Smooth muscle cell (in vitro differentiated cells): Measurements from ENCODE around the gene FXR2. TPM values are rescaled to one million over a fixed set of nuclear protein-coding genes. Genes with fewer than 3 reads are reported as not detected.
A peak's percentile ranks its signal among the peaks of the same experiment; 100 is the strongest.

Experiments
- DNase-seq: peaks from one replicate; lab custom pipeline; 2025; ENCODE audit not compliant: unreplicated experiment; lab: John Stamatoyannopoulos, UW
- H2AFZ ChIP-seq: fragments of 200-600 bp; sonication (generic); 2 replicates; pipeline ENCODE4 v1.6.0; 2016; ENCODE audit warnings: antibody characterized with exemption, low read depth, mild to moderate bottlenecking
- H3F3A ChIP-seq: fragments of 200-600 bp; sonication (generic); 2 replicates; pipeline ENCODE4 v1.6.0; 2017; ENCODE audit warnings: antibody characterized with exemption, low read depth
- H3K27ac ChIP-seq: fragments of 200-600 bp; sonication (generic); 2 replicates; pipeline ENCODE4 v1.5.1; 2016; ENCODE audit warnings: low read depth, mild to moderate bottlenecking
- H3K27me3 ChIP-seq: fragments of 200-600 bp; sonication (generic); 2 replicates; pipeline ENCODE4 v1.6.1; 2016; ENCODE audit warnings: low read depth, mild to moderate bottlenecking
- H3K36me3 ChIP-seq: fragments of 200-600 bp; sonication (generic); 2 replicates; pipeline ENCODE4 v1.5.1; 2016; ENCODE audit warnings: low read depth
- H3K4me1 ChIP-seq: fragments of 200-600 bp; sonication (generic); 2 replicates; pipeline ENCODE4 v1.5.1; 2016; ENCODE audit warnings: low read depth
- H3K4me2 ChIP-seq: fragments of 200-600 bp; sonication (generic); 2 replicates; pipeline ENCODE4 v1.6.0; 2016; ENCODE audit warnings: mild to moderate bottlenecking
- H3K4me3 ChIP-seq: fragments of 200-600 bp; sonication (generic); 2 replicates; pipeline ENCODE4 v1.5.1; 2016; ENCODE audit warnings: mild to moderate bottlenecking
- H3K79me2 ChIP-seq: fragments of 200-600 bp; sonication (generic); 2 replicates; pipeline ENCODE4 v1.6.0; 2016; ENCODE audit warnings: low read depth, mild to moderate bottlenecking
- H3K9ac ChIP-seq: fragments of 200-600 bp; sonication (generic); 2 replicates; pipeline ENCODE4 v1.6.0; 2016; ENCODE audit warnings: low read depth
- H3K9me3 ChIP-seq: fragments of 200-600 bp; sonication (generic); replicated peaks from 2 replicates; pipeline ENCODE4 v1.5.1; 2016; ENCODE audit warnings: low read depth
- H4K20me1 ChIP-seq: fragments of 200-600 bp; sonication (generic); 2 replicates; pipeline ENCODE4 v1.6.0; 2016; ENCODE audit warnings: low read depth
- WGBS: methylation state at CpG from one replicate; pipeline ENCODE4 v1.1.7; 2016; ENCODE audit warnings: low lambda C conversion rate; 5-methylcytosine and 5-hydroxymethylcytosine counted together
- polyA plus RNA-seq: library from polyadenylated mRNA; unstranded; fragments of >200 nt; fragmentation: Nextera tagmentation; extraction: Ambion mirVana; gene quantifications from 2 replicates; pipeline ENCODE4 v1.2.1, GENCODE V29; 2016
- total RNA-seq: library from RNA; depleted of rRNA; stranded (reverse); fragments of >200 nt; gene quantifications from 2 replicates; pipeline ENCODE4 v1.2.3, GENCODE V29; 2014
- TF ChIP-seq, protein P1 (sequence below): fragments of 200-600 bp; sonication (generic); IDR thresholded peaks from 2 replicates; pipeline ENCODE4 v1.5.1; 2017; ENCODE audit warnings: borderline replicate concordance, mild to moderate bottlenecking, antibody characterized with exemption; ENCODE audit not compliant: insufficient read depth, poor library complexity, severe bottlenecking

Gene FXR2
- total and polyA plus RNA-seq, 2 experiments from 2014 or later, result 22.8 to 50.6 TPM

DNA sequence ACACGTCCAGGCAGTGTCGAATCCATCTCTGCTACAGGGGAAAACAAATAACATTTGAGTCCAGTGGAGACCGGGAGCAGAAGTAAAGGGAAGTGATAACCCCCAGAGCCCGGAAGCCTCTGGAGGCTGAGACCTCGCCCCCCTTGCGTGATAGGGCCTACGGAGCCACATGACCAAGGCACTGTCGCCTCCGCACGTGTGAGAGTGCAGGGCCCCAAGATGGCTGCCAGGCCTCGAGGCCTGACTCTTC, 42.4 kb downstream of the FXR2 start:
- under 1% methylated on average over 11 of the region's 11 CpGs for WGBS
- Histone ChIP-seq H3K4me2 (peak overlapping the region; percentile 81), H3F3A (peaks cover 42% of the 10 kb centered on the region), H3K79me2 (peaks cover 62% of the 10 kb centered on the region), H3K36me3 (peaks cover 4% of the 10 kb centered on the region), H3K9ac (peak overlapping the region; percentile 30), H3K27me3 (no peaks in the 10 kb centered on the region), H3K4me3 (peak overlapping the region; percentile 45), H3K27ac (peak overlapping the region; percentile 69), H4K20me1 (peaks cover 46% of the 10 kb centered on the region), H3K4me1 (peaks cover 16% of the 10 kb centered on the region), H2AFZ (no peak overlapping the region), H3K9me3 (no peaks in the 10 kb centered on the region)
- no peak for DNase-seq
- TF ChIP-seq, protein P1, sequence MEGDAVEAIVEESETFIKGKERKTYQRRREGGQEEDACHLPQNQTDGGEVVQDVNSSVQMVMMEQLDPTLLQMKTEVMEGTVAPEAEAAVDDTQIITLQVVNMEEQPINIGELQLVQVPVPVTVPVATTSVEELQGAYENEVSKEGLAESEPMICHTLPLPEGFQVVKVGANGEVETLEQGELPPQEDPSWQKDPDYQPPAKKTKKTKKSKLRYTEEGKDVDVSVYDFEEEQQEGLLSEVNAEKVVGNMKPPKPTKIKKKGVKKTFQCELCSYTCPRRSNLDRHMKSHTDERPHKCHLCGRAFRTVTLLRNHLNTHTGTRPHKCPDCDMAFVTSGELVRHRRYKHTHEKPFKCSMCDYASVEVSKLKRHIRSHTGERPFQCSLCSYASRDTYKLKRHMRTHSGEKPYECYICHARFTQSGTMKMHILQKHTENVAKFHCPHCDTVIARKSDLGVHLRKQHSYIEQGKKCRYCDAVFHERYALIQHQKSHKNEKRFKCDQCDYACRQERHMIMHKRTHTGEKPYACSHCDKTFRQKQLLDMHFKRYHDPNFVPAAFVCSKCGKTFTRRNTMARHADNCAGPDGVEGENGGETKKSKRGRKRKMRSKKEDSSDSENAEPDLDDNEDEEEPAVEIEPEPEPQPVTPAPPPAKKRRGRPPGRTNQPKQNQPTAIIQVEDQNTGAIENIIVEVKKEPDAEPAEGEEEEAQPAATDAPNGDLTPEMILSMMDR, result no peak

- no peak for DNase-seq
- Histone ChIP-seq H2AFZ (no peak overlapping the region), H3F3A (peaks cover 25% of the 10 kb centered on the region), H4K20me1 (peaks cover 27% of the 10 kb centered on the region), H3K4me3 (no peak overlapping the region), H3K4me2 (no peak overlapping the region), H3K27ac (no peak overlapping the region), H3K4me1 (peaks cover 12% of the 10 kb centered on the region), H3K36me3 (peaks cover 6% of the 10 kb centered on the region), H3K9me3 (no peaks in the 10 kb centered on the region), H3K9ac (no peak overlapping the region), H3K79me2 (peaks cover 58% of the 10 kb centered on the region), H3K27me3 (no peaks in the 10 kb centered on the region)
- TF ChIP-seq, protein P1, result no peak
- 98% methylated on average over 10 of the region's 10 CpGs for WGBS
Measured at GRCh38 chr17:7570351-7570750, 44.3 kb downstream of the FXR2 start.

DNA sequence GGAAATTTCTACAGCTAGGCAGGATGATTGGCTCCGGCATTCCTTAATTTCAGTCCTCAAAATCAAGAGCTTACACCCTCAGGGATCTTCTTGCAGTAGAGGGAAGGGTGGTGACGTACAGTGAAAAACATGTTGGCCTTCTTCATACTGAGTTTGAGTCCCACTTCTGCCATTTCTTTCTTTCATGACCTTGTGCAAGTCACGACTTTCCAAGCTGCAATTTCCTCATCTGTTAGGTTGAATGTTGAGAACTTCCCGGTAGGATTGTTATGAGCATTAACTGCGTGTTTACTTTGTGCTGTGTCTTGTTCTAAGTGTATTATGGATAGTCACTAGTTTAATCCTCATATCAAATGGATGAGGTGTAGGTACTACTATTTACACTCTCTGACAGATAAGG, 45.1 kb downstream of the FXR2 start:
- Histone ChIP-seq H3K9me3 (no peaks in the 10 kb centered on the region), H3K36me3 (peaks cover 9% of the 10 kb centered on the region), H4K20me1 (peaks cover 19% of the 10 kb centered on the region), H3K27me3 (no peaks in the 10 kb centered on the region), H3K27ac (no peak overlapping the region), H3K4me3 (no peak overlapping the region), H3F3A (peaks cover 17% of the 10 kb centered on the region), H3K4me1 (peaks cover 4% of the 10 kb centered on the region), H3K4me2 (no peak overlapping the region), H3K79me2 (peaks cover 58% of the 10 kb centered on the region), H2AFZ (no peak overlapping the region), H3K9ac (no peak overlapping the region)
- DNase-seq, result no peak
- 96% methylated on average over 5 of the region's 5 CpGs for WGBS
- TF ChIP-seq, protein P1, result no peak

- Histone ChIP-seq H2AFZ (no peak overlapping the region), H3K4me3 (peak overlapping the region; percentile 97), H3K9me3 (no peaks in the 10 kb centered on the region), H3K27me3 (no peaks in the 10 kb centered on the region), H3K4me1 (peaks cover 18% of the 10 kb centered on the region), H3K9ac (no peak overlapping the region), H4K20me1 (no peaks in the 10 kb centered on the region), H3K79me2 (peaks cover 54% of the 10 kb centered on the region), H3K36me3 (peaks cover 9% of the 10 kb centered on the region), H3F3A (peaks cover 5% of the 10 kb centered on the region), H3K27ac (no peak overlapping the region), H3K4me2 (peak overlapping the region; percentile 97)
- no peak for DNase-seq
- TF ChIP-seq, protein P1, result no peak
- WGBS, result 92% methylated on average over 30 of the region's 30 CpGs
Measured at GRCh38 chr17:7563115-7563869, 51.4 kb downstream of the FXR2 start.
